ENCODE measurements around the gene IL1RL2.

The IL1RL2 gene

DNA sequence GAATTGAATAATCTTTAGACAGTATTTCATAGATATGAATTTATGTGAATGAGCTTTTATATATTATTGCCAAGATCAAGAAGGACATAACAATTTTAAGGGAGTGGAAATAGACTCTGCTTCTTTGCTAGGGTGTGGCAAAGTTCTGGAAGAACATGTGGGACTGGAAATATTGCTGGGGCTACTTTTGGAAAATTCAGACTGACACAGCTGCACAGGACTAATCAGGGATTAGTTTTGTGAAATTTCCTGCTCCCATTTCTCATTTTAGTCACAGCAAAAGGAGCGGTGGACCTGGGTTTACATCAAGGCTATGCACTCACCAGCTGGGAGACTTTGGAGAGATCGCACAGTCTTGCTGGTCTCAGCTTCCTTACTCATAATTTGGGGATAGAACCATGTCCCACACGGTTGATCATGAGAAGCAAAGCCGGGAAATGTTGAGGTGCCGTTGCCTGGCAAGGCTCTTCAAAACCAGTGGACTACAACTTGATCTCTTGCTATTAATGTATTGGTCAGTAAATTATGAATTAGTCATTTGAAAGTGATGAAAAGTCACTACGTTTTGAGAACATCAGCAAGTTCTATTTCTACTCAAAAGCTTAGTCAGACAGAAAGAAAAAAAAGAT, 42.4 kb downstream of the IL1RL2 start:
- H3K36me3 ChIP-seq (ENCODE audit: insufficient read depth, low read length): no peaks in the 10 kb centered on the region
- TF ChIP-seq, protein P1, sequence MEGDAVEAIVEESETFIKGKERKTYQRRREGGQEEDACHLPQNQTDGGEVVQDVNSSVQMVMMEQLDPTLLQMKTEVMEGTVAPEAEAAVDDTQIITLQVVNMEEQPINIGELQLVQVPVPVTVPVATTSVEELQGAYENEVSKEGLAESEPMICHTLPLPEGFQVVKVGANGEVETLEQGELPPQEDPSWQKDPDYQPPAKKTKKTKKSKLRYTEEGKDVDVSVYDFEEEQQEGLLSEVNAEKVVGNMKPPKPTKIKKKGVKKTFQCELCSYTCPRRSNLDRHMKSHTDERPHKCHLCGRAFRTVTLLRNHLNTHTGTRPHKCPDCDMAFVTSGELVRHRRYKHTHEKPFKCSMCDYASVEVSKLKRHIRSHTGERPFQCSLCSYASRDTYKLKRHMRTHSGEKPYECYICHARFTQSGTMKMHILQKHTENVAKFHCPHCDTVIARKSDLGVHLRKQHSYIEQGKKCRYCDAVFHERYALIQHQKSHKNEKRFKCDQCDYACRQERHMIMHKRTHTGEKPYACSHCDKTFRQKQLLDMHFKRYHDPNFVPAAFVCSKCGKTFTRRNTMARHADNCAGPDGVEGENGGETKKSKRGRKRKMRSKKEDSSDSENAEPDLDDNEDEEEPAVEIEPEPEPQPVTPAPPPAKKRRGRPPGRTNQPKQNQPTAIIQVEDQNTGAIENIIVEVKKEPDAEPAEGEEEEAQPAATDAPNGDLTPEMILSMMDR (conservative IDR thresholded peaks at IDR 0.05; ENCODE audit: low read length): no peak
- TF ChIP-seq EZH2phosphoT487 (IDR thresholded peaks at IDR 0.05; ENCODE audit: borderline replicate concordance): no peak
- H2AFZ ChIP-seq (ENCODE audit: low read length): no peak overlapping the region
- no peaks in the 10 kb centered on the region for H4K20me1 ChIP-seq (ENCODE audit: insufficient read depth, low read length, poor library complexity, severe bottlenecking)
- H3K4me3 ChIP-seq (ENCODE audit: low read length, poor library complexity, severe bottlenecking): no peak overlapping the region
- H3K4me2 ChIP-seq (ENCODE audit: low read depth, low read length, poor library complexity, severe bottlenecking): no peak overlapping the region
- H3K27me3 ChIP-seq (ENCODE audit: insufficient read depth, low read length, poor library complexity, severe bottlenecking): no peaks in the 10 kb centered on the region
- no peaks in the 10 kb centered on the region for H3K79me2 ChIP-seq (ENCODE audit: insufficient read depth, low read length)
- H3K4me1 ChIP-seq (ENCODE audit: insufficient read depth, low read length, poor library complexity, severe bottlenecking): peaks cover 24% of the 10 kb centered on the region
- H3F3A ChIP-seq (ENCODE audit: low read depth): no peaks in the 10 kb centered on the region
- H3K9me2 ChIP-seq (replicated peaks; ENCODE audit: low read depth, low read length): no peaks in the 10 kb centered on the region
- H3K9ac ChIP-seq (ENCODE audit: low read depth, low read length, poor library complexity, severe bottlenecking): no peak overlapping the region
- no peaks in the 10 kb centered on the region for H3K9me3 ChIP-seq (ENCODE audit: insufficient read depth, low read depth, low read length)

DNA sequence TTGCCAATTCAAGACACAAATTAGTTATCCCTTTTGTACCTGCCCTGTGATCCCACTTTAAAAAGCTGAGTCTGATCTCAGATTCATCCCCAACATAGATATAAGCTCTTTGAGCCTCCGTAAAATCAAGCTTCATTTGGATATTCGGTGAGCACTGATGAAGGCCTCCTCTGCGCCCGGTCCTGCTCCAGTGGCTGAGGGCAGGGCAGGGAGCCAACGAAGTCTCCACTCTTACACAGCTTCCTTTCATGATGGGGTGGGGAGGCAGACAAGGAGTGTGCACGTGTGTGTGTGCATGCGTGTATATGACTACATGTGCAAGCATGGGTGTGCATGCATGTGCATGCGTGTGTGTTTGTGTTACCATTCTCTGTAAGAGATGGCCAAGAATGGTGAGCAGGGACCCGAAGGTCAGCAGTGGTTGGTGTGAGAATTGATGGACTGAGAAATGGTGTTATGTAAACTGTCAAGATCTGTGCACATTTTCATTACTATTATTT, 43.6 kb downstream of the IL1RL2 start:
- no peak overlapping the region for H3K4me3 ChIP-seq (ENCODE audit: low read length, poor library complexity, severe bottlenecking)
- H3F3A ChIP-seq (ENCODE audit: low read depth): no peaks in the 10 kb centered on the region
- no peak overlapping the region for H3K9ac ChIP-seq (ENCODE audit: low read depth, low read length, poor library complexity, severe bottlenecking)
- TF ChIP-seq EZH2phosphoT487 (IDR thresholded peaks at IDR 0.05; ENCODE audit: borderline replicate concordance): no peak
- TF ChIP-seq, protein P1 (conservative IDR thresholded peaks at IDR 0.05; ENCODE audit: low read length): no peak
- H3K9me3 ChIP-seq (ENCODE audit: insufficient read depth, low read depth, low read length): no peaks in the 10 kb centered on the region
- H3K4me1 ChIP-seq (ENCODE audit: insufficient read depth, low read length, poor library complexity, severe bottlenecking): peaks cover 16% of the 10 kb centered on the region
- no peaks in the 10 kb centered on the region for H3K9me2 ChIP-seq (replicated peaks; ENCODE audit: low read depth, low read length)
- H3K36me3 ChIP-seq (ENCODE audit: insufficient read depth, low read length): no peaks in the 10 kb centered on the region
- H3K79me2 ChIP-seq (ENCODE audit: insufficient read depth, low read length): no peaks in the 10 kb centered on the region
- H3K27me3 ChIP-seq (ENCODE audit: insufficient read depth, low read length, poor library complexity, severe bottlenecking): no peaks in the 10 kb centered on the region
- H4K20me1 ChIP-seq (ENCODE audit: insufficient read depth, low read length, poor library complexity, severe bottlenecking): no peaks in the 10 kb centered on the region
- no peak overlapping the region for H2AFZ ChIP-seq (ENCODE audit: low read length)
- H3K4me2 ChIP-seq (ENCODE audit: low read depth, low read length, poor library complexity, severe bottlenecking): no peak overlapping the region

- Histone ChIP-seq H3K4me3 (ENCODE audit: low read length, poor library complexity, severe bottlenecking) (no peak overlapping the region), H3K36me3 (ENCODE audit: insufficient read depth, low read length) (no peaks in the 10 kb centered on the region)
- TF ChIP-seq, protein P1 (conservative IDR thresholded peaks at IDR 0.05; ENCODE audit: low read length): no peak
- no peak for TF ChIP-seq EZH2phosphoT487 (IDR thresholded peaks at IDR 0.05; ENCODE audit: borderline replicate concordance)
These were observed 46.5 kb downstream of the IL1RL2 start for GRCh38 chr2:102233132-102233884.

More at GRCh38 chr2:102233132-102233884, 46.5 kb downstream of the IL1RL2 start:
- no peaks in the 10 kb centered on the region for H3K9me2 ChIP-seq (replicated peaks; ENCODE audit: low read depth, low read length)
- no peak overlapping the region for H3K4me2 ChIP-seq (ENCODE audit: low read depth, low read length, poor library complexity, severe bottlenecking)
- H3K79me2 ChIP-seq (ENCODE audit: insufficient read depth, low read length): no peaks in the 10 kb centered on the region
- H2AFZ ChIP-seq (ENCODE audit: low read length): no peak overlapping the region
- no peaks in the 10 kb centered on the region for H3K4me1 ChIP-seq (ENCODE audit: insufficient read depth, low read length, poor library complexity, severe bottlenecking)
- H3K27me3 ChIP-seq (ENCODE audit: insufficient read depth, low read length, poor library complexity, severe bottlenecking): no peaks in the 10 kb centered on the region
- H4K20me1 ChIP-seq (ENCODE audit: insufficient read depth, low read length, poor library complexity, severe bottlenecking): no peaks in the 10 kb centered on the region
- H3F3A ChIP-seq (ENCODE audit: low read depth): no peaks in the 10 kb centered on the region
- H3K9ac ChIP-seq (ENCODE audit: low read depth, low read length, poor library complexity, severe bottlenecking): no peak overlapping the region
- H3K9me3 ChIP-seq (ENCODE audit: insufficient read depth, low read depth, low read length): no peaks in the 10 kb centered on the region

Measured in Loucy (cell line).